GM10847 (cell line): ENCODE data around the gene LRRC3B.

Source experiments
- POLR2A ChIP-seq: IDR thresholded peaks from 2 replicates; pipeline ENCODE4 v1.6.1; 2011; ENCODE audit not compliant: insufficient read length; ENCODE audit errors: extremely low read depth

Gene LRRC3B

DNA sequence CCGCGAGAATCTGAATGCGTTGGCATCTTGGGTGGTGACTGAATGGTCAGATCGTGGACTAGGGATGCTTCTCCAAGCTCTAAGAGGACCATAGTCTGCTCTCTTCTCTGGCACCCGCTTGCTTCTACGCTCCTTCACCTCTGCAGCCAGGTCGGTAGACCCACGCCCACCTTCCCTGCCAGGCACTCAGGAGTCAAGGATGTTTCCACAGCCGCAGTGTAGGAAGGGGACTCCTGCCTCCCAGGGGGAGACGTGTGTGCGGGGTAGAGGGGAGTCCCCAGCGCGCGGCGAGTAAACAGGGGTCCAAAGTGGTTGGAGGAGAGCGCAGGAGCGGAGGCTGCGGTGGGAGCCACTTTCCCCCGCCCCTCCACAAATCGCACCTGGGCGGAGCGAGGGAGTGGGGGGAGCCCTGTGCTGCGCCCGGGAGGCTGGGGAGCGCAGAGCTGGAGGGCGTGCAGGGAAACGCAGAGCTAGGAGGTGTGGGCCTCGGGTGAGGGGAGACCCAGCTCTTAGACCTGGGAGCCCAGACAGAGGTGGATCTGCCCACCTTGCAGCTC, 1.7 kb downstream of the LRRC3B start:
- TF ChIP-seq POLR2A: no peak

DNA sequence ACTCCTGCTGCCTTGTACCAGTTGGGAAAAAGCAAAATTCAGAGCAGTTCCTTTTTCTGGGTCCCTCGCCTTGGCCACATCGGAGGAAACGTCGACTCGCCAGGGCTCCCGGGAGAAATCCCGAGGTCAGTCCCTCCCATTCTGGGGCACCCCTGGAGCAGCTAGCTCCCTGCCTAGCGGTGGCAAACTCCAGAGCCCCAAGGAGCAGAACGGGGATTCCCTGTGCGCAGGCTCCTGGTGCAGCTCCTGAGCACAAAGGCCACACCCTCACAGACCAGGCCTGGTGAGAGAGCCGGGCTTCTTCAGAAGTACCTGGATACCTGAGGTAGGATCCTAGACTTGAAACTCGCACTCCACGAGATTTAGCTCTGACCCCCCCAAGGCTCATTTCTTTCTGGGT, 2.6 kb downstream of the LRRC3B start:
- no peak for TF ChIP-seq POLR2A

- TF ChIP-seq POLR2A: no peak
These were observed 4.5 kb downstream of the LRRC3B start for GRCh38 chr3:26627080-26627479.

GRCh38 chr3:26628915-26629314, 6.3 kb downstream of the LRRC3B start:
- no peak for TF ChIP-seq POLR2A

DNA sequence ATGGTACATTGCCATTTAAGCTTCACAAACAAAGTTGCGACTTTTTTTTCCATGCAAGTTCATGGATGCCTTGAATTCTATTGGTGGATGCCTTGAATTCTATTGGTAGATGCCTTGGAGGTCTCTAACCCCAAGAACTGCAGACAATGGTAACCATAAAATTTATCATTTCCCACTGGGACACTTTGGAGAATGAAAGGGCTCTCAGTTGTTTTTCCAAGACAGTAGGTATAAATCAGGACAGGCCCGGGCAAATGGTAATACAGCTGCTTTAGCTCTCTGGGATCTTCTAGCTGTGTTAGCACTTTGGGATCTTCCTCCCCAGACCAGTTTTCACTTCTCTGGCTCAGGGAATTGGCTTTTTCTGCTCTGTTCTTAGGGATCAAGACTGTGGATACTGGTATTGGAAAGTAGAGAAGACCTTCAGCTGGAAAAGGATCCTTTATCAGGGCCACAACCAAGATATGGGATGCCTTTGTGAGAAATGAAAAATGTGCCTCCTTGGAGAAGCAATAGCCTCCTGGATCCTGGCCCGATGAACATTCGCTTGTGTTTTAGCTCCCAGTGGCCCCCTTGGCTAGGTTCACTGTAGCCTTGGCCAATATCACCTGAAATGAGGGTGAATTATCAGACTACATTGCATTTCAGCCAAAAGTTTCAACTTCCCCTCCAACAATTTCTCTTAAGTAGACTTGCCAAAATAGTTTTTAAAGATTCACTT, 8.3 kb downstream of the LRRC3B start:
- TF ChIP-seq POLR2A: no peak

DNA sequence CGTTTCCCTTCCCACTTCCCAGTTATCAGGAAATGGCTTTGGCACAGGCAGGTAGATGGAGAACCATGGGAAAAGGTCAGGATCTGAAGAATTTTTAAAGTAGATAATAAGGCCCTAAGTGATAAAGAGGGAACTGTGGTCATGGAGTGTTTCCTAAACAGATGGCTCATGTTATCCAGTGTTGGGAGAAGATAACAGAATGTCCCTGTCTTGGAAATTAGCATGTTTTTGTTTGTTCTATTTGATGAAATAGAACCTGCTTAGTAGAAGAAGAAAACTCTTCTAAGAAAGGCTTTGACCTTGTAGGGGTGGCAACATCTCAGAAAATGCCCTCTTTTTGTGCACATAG, 8.8 kb downstream of the LRRC3B start:
- TF ChIP-seq POLR2A: no peak

GRCh38 chr3:26634601-26635000, 12.0 kb downstream of the LRRC3B start:
- TF ChIP-seq POLR2A: no peak

GRCh38 chr3:26636096-26636727, 13.6 kb downstream of the LRRC3B start:
- no peak for TF ChIP-seq POLR2A

GRCh38 chr3:26637698-26638097, 15.1 kb downstream of the LRRC3B start:
- TF ChIP-seq POLR2A: no peak

GRCh38 chr3:26638113-26638512, 15.5 kb downstream of the LRRC3B start:
- no peak for TF ChIP-seq POLR2A

DNA sequence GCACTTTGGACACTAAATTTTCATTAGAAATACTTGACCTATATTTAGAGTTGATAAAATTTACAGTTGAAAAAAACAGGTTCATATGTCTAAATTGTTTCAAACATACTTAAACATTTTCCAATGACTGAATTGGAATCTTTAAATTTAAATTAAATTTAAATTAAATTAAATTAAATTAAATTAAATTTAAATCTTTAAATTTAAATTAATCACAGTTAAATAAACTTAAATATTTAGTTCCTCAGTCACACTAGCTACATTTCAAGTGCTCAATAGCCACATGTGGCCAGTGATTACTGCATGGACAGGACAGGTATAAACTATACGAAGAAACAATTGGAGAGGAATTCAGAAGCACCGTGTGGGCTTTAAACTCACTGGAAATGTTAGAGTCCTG, 16.8 kb downstream of the LRRC3B start:
- TF ChIP-seq POLR2A: no peak

DNA sequence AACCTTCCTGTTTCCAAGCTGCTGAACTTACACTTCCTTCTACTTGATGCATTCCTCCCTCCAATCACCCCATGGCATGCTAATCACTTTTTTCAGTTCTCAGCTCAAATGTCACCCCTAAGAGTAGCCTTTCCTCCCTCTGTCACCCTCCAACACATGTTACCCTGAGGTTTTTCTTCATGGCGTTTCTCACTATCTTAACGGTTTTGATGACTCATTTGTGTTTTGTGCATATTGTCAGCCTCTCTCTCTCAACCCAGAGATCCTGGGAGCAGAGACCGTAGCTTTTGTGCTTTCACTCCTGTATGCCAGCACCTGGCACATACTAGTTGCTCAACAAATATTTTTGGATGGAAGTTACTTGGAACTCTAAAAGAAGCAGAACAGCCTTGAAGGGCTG, 24.5 kb downstream of the LRRC3B start:
- TF ChIP-seq POLR2A: no peak

GRCh38 chr3:26648461-26648860, 25.9 kb downstream of the LRRC3B start:
- no peak for TF ChIP-seq POLR2A

DNA sequence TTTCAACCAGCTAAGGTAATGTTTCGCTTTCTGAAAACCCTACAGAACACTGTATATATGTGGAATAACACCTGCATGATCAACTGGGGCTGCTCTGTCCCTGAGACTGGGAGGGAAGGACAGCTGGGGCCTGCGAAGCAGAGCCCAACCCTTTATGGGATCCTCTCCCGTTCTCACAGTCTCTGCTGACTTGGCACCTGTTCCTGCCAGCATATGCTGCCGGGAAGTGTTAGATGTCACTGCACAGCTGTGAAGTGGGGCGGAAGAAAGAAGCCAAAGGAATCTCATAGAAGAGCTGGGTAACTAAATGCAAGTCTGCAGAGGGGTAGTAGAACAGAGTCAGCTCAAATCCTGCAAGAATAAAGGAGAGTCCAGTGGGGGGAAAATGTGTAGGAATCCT, 29.6 kb downstream of the LRRC3B start:
- no peak for TF ChIP-seq POLR2A

GRCh38 chr3:26653811-26654425, 31.3 kb downstream of the LRRC3B start:
- TF ChIP-seq POLR2A: no peak

DNA sequence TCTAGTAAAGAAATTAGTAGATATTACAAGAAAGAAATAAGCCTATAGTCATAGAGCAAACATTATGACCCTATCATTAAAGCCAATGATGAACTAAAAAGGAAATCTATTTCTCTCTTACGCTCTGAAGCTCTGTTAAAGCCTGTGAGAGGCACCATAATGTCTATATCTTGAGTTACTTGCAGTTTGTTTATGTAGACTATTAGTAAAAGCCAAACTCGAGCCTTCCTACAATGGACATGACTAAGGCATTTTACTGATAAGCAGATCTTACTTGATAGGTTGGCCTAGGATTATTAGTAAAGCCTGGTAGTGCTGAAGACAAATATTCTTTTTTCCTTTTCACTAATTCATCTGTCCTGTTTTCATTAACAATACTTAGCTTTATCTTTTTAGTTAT, 32.7 kb downstream of the LRRC3B start:
- TF ChIP-seq POLR2A: no peak
